Forelimb muscle (tissue), 1 donor: ENCODE measurements around the gene PAQR7. TPM values are rescaled to one million over a fixed set of nuclear protein-coding genes. Genes with fewer than 3 reads are reported as not detected.

Experiments
- DNase-seq: peaks from one replicate; pipeline ENCODE4 v3.0.0-alpha.2; 2013; ENCODE audit warnings: low read depth
- polyA plus RNA-seq: library from polyadenylated mRNA; unstranded; fragments of 120-200 nt; gene quantifications from one replicate; pipeline ENCODE4 v1.2.1, GENCODE V29; 2013; ENCODE audit not compliant: insufficient read length

PAQR7 gene
- polyA plus RNA-seq, 1 donor, result 7.2 TPM

- no peak for DNase-seq
Observed at GRCh38 chr1:25903986-25904385, 28.5 kb upstream of the PAQR7 start.

- no peak for DNase-seq
Observed at GRCh38 chr1:25902462-25902861, 27.0 kb upstream of the PAQR7 start.

- no peak for DNase-seq
Observed at GRCh38 chr1:25900219-25900618, 24.7 kb upstream of the PAQR7 start.

- no peak for DNase-seq
Observed at GRCh38 chr1:25899792-25900191, 24.3 kb upstream of the PAQR7 start.

- DNase-seq, result no peak
Observed at GRCh38 chr1:25898223-25899015, 22.9 kb upstream of the PAQR7 start.

- DNase-seq, result no peak
Observed at GRCh38 chr1:25897754-25898153, 22.2 kb upstream of the PAQR7 start.

- no peak for DNase-seq
Observed at GRCh38 chr1:25896266-25896665, 20.8 kb upstream of the PAQR7 start.

GRCh38 chr1:25895365-25895990 is 20.0 kb upstream of the PAQR7 start:
- peak; percentile 82 for DNase-seq

- DNase-seq, result no peak
Observed at GRCh38 chr1:25893116-25893515, 17.6 kb upstream of the PAQR7 start.

- DNase-seq, result no peak
Observed at GRCh38 chr1:25891606-25892005, 16.1 kb upstream of the PAQR7 start.

GRCh38 chr1:25890239-25891034 is 14.9 kb upstream of the PAQR7 start:
- no peak for DNase-seq

GRCh38 chr1:25889470-25889869 is 14.0 kb upstream of the PAQR7 start:
- no peak for DNase-seq

GRCh38 chr1:25888426-25888987 is 13.0 kb upstream of the PAQR7 start:
- DNase-seq, result no peak

- no peak for DNase-seq
Observed at GRCh38 chr1:25885602-25886001, 10.1 kb upstream of the PAQR7 start.

- no peak for DNase-seq
Observed at GRCh38 chr1:25881266-25881665, 5.8 kb upstream of the PAQR7 start.

- no peak for DNase-seq
Observed at GRCh38 chr1:25880518-25880917, 5.0 kb upstream of the PAQR7 start.

- DNase-seq, result no peak
Observed at GRCh38 chr1:25879675-25880074, 4.2 kb upstream of the PAQR7 start.

- no peak for DNase-seq
Observed at GRCh38 chr1:25878690-25879089, 3.2 kb upstream of the PAQR7 start.

- DNase-seq, result no peak
Observed at GRCh38 chr1:25877155-25877554, 1.6 kb upstream of the PAQR7 start.

- DNase-seq, result no peak
Observed at GRCh38 chr1:25876693-25877077, 1.2 kb upstream of the PAQR7 start.

- DNase-seq, result no peak
Observed at GRCh38 chr1:25875856-25876692, 566 bp upstream of the PAQR7 start.
